Kidney capillary endothelial cell (primary cell): ENCODE data around the gene HLA-DRB5.
"Not testable (repeated sequence)": the region's sequence is repeated elsewhere in the genome, so short reads cannot be mapped to it uniquely, and the experiment has no call there.

ENCODE experiments used
- DNase-seq: peaks from one replicate; pipeline ENCODE4 v3.0.0-alpha.2; 2018; ENCODE audit warnings: low spot score

HLA-DRB5 gene

GRCh38 chr6:32529697-32530430, at the start of gene HLA-DRB5:
TSS of gene HLA-DRB5 (minus strand) at chr6:32530287. CDS start at chr6:32530224, 63 bp downstream.
- no peak for DNase-seq

- no peak for DNase-seq
These were observed 48.9 kb upstream of the HLA-DRB5 start for GRCh38 chr6:32578962-32579361.

- not testable (repeated sequence) for DNase-seq
These were observed 47.4 kb upstream of the HLA-DRB5 start for GRCh38 chr6:32577493-32577892.

- no peak for DNase-seq
These were observed 46.2 kb upstream of the HLA-DRB5 start for GRCh38 chr6:32576250-32576649.

- no peak for DNase-seq
These were observed 40.3 kb upstream of the HLA-DRB5 start for GRCh38 chr6:32570363-32570905.

- DNase-seq, result no peak
These were observed 38.5 kb upstream of the HLA-DRB5 start for GRCh38 chr6:32568561-32568960.

GRCh38 chr6:32566957-32567356, 36.9 kb upstream of the HLA-DRB5 start:
- no peak for DNase-seq

GRCh38 chr6:32565511-32565910, 35.4 kb upstream of the HLA-DRB5 start:
- no peak for DNase-seq

- DNase-seq, result no peak
These were observed 32.9 kb upstream of the HLA-DRB5 start for GRCh38 chr6:32562940-32563339.

GRCh38 chr6:32559747-32560146, 29.7 kb upstream of the HLA-DRB5 start:
- no peak for DNase-seq

GRCh38 chr6:32558426-32559057, 28.5 kb upstream of the HLA-DRB5 start:
- no peak for DNase-seq

- no peak for DNase-seq
These were observed 24.3 kb upstream of the HLA-DRB5 start for GRCh38 chr6:32554116-32554965.

GRCh38 chr6:32553037-32553742, 23.1 kb upstream of the HLA-DRB5 start:
- no peak for DNase-seq

- peak; percentile 73 for DNase-seq
These were observed 21.3 kb upstream of the HLA-DRB5 start for GRCh38 chr6:32551410-32551809.

GRCh38 chr6:32539839-32540238, 9.8 kb upstream of the HLA-DRB5 start:
- no peak for DNase-seq

- DNase-seq, result not testable (repeated sequence)
These were observed 325 bp upstream of the HLA-DRB5 start for GRCh38 chr6:32530431-32530793.

- no peak for DNase-seq
These were observed 7.6 kb downstream of the HLA-DRB5 start for GRCh38 chr6:32522302-32523047.

GRCh38 chr6:32519910-32520258, 10.2 kb downstream of the HLA-DRB5 start:
- DNase-seq, result no peak

- no peak for DNase-seq
These were observed 10.8 kb downstream of the HLA-DRB5 start for GRCh38 chr6:32519118-32519909.

- no peak for DNase-seq
These were observed 12.2 kb downstream of the HLA-DRB5 start for GRCh38 chr6:32517654-32518445.
